HG03575 (cell line): ENCODE results near the gene PIH1D1.

Experiments used
- ATAC-seq: cut with Tn5 transposase; IDR thresholded peaks from one replicate; pipeline ENCODE4 v1.9.1; 2021; ENCODE audit not compliant: unreplicated experiment, insufficient number of reproducible peaks, low FRiP score; ENCODE audit errors: extremely low read depth

PIH1D1 gene

DNA sequence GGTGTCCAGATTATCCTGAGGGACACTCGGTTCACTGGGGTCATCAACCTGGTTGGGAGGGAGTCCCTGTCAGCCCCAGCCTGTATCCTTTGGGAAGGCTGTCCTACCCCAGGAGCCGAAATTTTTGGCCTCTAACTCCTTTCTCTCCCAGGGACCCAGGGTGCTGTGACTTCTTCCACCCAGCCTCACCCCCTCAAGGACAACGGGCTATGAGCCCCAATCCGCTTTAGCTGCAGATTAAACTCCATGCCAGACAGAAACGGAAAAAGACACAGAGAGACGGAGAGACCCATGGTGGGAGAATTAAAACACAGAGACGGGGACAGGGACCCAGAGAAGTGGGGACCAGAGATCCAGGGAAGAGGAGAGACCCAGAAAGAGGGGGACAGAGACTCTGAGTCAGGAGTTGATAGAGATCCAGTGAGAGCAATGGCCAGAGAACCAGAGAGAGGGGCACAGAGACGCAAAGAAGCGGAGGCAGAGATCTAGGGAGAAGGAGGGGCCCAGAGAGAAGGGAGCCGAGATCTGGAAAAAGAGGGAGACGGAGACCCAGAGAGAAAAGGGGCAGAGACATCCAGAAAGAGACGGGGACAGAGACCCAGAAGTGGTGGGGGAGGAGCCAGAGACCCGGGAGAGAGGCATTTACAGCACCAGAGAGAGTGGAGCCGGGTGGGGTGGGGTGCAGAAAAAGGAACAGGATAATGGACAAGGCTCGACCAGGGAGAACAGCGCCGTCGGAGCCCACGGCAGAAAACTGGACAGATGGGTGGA is 11.0 kb downstream of the PIH1D1 start:
- ATAC-seq = no peak

DNA sequence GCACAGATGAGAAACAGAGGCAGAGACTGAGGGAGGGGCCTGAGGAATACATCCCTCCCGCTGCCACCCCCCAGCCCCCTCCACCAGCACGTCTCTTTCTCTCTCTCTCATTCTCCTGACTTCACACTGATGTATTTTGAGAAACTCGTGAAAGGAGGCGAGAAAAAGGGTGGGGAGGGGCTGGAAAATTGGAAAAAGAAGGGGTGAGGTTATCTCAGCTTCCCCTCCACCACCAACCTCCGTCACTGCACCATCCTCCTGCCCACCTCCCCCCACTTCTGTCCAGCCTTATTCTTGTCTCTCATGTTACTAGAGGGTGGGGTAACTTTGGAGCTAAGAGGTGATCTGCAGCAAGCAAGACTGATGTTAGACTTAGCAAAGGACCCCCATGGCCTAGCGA is 11.8 kb downstream of the PIH1D1 start:
- ATAC-seq = no peak

DNA sequence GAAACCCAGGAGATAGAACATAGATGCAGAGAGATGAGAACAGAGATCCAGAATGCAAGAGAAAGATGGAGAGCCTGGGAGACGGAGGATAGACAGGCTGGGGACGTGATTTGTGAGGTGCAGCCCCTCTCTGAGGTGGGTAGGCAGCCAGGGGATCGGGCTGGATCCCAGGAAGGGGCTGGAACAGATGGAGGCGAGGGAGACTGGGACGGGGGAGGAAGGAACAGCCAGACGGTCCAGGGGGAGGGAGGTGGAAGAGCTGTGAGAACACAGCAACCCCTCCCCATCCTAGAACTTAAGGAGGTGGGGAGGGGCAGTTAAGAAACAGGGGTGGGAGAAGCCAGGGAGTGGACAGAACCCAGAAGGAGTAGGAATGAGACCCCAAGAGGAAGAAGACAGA is 13.4 kb downstream of the PIH1D1 start:
- ATAC-seq = no peak

DNA sequence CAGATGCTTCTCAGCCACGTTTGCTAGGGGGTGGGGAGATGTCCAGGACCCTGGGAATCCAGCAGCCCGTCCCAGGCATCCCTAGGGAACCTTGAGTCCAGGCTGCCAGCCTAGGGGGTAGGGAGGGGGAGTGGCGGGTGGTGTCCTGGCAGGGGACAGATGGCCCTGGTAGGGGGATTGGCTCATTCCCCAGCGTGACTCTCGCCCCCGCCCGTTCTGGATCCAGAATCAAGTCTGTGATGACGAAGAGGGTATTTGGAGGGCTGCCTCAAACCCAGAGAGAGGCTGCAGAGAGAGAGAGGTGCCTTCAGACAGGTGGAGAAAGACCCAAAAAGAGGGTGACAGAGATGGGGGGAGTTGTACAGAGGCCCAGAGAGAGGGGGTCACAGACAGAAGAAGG is 14.4 kb downstream of the PIH1D1 start:
- ATAC-seq = no peak

DNA sequence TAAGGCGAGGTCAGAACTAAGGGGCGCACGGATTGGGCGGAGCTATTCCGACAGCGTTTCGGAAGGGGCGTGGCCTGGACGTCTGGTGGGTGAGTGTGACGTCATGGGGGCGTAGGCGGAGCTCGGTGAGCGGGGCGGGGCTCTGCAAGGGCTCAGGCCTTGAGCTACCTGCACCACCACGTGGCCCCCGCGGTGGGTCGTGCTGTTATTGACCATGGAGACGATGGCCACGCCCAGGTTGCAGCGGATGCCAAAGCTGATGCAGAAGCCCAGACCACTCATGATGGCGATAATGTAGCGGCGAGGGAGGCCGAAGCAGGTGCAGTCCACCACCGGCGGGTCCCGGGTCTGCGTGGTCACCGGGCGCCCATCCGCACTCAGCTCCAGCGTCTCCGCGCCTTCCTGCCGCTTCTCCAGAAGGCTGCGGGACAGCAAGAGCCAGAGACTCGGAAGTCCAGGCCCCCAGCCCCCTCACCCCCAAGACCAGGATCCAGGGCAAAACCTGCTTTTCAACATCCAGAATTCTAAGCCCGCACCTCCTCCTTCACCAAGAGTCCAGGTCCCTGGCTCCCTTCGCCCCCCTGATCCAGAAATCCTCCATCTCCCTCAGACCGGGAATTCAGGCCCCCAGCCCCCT is 15.1 kb downstream of the PIH1D1 start:
- ATAC-seq = no peak

DNA sequence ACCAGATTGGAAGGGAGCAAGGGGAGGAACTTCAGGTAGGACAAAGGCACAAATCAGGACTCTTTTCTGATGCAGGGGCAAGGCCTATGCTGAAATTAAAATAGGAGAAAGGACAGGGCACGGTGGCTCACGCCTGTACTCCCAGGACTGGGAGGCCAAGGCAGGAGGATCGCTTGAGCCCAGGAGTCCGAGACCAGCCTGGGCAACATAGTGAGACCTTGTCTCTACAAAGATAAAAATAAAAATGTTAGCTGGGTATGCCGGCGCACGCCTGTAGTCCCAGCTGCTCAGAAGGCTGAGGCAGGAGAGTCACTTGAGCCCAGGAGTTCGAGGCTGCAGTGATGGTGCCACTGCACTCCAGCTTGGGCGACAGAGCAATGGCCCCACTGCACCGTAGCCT is 15.9 kb downstream of the PIH1D1 start:
- ATAC-seq = no peak

DNA sequence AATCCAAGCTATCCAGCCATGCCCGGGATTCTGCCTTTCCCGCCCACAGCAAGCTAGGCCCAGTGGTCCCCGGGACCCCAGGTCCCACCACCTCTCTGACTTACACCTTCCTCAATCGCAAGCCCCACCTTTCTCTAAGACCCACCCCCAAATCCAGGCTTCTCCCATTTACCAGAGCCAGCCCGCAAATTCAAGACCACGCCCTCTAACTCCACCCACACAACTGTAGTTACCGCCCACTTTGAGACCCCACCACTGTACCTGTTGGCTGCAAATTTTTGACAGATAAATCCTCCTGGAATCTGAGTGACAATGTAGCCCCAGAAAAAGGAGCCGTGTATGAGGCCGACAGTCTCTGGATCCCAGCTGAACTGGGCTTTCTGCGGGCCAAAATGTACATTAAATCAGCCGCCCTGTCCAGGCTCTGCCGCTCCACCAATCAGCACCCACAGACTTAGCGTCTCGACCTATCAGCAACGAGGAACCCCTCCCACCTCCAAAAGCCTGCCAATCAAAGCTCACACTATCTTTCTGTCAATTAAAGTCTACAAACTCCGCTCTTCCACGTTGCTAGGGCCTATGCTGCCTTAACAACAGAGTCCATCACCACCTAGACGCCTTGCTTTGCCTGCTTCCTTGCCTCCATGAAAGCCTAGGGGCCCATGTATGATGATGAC is 16.6 kb downstream of the PIH1D1 start:
- no peak for ATAC-seq

DNA sequence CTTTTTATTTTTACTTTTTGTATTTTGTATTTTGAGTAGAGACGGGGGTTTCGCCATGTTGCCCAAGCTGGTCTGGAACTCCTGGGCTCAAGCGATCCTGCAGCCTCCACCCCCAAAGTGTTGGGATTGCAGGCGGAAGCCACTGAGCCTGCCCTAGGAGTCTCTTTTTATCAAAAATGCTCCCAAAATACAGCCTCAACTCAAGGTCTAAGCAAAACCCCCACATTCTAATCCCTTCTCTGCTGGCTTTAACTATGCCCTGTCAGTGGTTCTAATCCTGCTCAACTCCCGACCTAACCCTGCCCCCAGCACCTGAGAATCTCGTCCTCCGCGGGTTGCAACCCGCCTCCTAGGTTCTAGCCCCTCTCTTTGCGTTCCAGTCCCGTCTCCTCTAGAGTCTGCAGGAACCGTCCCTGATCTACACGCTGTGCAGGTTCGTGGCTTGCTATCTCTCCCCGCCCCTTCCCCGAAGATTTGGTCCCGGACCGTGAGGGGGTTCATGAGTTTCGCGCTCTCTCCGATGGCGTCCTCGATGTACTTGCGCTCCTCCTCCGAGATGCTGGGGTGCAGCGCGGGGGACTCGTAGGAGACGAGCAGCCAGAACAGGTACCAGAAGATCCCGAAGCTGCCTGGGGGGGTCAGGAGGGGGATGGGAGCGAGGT is 18.2 kb downstream of the PIH1D1 start:
- ATAC-seq = no peak

DNA sequence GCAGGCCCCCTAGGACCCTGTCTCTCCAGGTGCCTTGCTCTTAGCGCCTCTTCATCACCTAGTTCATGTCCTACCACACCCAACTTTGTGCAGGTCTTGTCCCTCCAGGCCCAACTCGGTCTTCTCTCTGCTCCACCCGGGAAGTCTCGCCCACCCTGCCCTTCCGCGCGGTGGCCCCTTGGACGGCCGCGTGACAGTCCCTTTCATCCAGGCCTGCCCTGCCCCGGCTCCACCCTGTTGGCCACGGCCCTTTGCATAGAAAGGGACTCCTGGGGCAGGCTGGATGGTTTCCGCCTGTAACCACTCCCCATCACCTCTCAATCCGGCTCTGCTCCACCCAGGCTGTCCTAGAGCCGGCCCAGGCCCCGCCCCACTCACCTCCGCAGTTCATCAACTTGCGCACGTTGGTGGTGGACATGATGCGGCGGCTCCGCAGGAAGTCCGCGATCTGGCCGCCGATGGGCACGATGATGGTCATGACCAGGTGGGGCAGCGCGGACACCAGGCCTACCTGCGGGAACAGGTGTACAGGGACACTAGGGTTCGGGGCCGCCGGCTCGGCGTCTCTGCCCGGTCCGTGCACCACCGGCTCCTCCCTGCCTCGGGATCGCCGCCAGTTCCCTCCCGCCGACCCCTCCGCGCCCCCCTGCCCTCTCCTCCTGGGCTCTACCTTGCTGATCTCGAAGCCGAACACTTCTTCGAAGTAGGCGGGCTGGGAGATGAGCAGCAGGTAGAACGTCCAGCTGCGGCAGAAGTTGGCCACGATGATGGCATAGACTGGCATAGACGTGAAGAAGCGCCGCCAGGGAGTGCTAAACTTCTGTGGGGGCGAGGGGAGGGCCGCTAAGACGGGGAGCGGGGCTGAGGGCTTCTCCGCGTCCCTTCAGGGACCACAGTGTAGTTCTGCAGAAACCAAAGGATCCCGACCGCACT is 19.2 kb downstream of the PIH1D1 start:
- ATAC-seq = no peak

DNA sequence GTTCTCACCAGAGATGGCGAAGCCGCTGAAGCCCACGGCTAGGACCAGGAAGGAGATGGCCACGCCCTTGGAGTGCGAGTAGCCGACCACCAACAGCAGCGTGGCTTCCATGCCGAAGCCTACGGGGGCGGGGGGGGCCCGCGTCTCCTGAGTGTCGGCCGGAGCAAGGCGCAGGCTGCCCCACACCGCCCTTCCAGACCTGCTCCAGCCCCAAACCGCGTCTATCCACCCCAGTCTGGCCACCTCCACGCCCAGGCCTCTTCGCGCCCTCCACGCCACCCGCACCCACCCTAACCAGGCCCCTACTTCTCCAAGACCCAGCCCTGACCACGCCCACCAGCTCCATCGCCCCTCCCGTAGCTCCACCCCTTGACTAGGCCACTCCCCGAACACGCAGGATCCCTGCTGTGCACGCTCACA is 20.3 kb downstream of the PIH1D1 start:
- ATAC-seq = no peak

DNA sequence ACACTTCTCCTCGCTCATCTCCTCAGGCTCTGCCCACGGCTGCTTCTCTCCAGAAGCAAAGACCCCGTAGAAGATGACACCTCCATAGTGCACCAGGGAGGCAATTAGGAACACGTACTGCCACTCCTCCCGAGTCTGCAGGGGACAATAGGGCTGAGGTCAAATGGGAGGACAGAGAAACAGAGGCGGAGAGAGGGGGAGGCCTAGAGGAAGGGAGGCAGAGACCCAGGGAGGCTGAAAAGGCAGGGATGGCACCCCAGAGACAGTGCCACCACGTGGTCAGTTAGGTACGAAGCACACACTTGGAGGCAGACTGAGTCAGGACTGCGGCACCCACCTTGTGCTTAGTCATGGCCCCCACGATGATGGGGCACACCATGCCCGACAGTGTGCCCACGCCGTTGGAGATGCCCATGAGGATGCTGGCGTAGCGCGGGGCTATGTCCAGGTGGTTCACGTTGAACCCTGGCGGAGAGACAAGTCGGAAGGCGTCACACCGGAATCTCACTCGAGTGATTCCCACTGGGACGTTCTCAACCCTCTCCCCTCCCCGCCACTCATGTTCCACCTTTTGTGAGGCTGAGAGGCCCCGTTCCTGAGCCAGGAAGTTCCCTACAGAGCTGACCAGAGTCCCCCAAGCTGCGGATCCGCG is 20.8 kb downstream of the PIH1D1 start:
- ATAC-seq = no peak

DNA sequence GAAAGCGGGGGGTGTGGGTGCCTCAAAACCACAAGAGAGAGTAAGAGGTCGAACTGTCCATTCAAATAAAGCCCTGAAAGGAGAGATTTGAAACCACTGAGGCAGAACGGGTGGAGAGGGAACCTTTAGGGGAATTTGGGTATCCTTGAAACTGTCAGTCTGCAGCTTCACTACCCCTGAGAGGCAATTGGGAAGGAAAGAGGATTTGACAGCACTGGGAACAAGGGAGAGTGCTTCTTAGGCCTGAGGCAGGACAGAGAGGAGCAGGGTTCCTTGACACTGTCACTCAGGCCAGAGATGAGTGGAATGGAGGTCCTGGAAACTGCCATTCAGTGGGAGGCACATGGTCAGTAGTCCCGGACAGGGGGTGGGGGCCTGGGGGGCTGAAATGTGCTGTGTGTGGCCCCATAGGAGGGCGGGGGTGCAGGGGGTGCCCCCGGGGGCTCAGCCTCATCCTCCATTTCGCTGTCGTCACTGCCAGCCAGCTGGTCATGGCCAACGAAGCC is 21.4 kb downstream of the PIH1D1 start:
- no peak for ATAC-seq

DNA sequence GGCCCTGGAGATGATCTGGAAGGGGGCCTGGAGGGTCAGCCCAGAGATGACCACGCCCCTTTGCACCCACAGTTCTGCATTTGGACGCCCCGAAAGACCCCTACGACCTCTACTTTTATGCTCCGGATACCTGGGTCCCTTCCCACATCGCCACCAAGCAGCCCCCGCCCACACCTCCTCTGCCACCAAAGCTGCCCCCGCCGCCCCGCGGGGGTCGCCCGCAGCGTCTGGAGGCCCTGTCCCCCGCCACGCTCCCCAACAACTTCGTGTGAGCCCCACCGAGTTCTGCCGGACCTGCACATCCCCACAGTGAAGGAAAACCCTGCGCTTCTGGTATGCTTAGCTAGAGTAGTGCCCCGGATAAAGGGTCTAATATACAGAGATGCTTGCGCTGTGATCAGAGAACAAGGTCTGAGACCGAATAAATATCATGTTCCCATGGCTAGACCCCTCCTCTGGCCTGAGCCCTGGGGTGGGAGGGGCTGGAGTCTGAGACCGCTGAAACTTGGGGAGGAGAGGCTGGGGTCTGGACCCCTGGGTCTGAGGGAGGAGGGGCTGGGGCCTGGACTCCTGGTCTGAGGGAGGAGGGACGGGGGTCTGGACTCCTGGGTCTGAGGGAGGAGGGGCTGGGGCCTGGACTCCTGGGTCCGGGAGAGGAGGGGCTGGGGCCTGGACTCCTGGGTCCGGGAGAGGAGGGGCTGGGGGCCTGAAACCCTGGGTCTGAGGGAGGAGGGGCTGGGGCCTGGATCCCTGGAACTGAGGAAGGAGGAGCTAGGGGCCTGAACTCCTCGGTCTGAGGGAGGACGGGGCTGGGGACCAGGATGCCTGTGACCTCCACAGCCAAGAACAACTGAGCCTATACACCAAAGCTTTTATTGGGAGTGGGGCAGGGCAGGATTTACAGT is 22.8 kb downstream of the PIH1D1 start:
- no peak for ATAC-seq

DNA sequence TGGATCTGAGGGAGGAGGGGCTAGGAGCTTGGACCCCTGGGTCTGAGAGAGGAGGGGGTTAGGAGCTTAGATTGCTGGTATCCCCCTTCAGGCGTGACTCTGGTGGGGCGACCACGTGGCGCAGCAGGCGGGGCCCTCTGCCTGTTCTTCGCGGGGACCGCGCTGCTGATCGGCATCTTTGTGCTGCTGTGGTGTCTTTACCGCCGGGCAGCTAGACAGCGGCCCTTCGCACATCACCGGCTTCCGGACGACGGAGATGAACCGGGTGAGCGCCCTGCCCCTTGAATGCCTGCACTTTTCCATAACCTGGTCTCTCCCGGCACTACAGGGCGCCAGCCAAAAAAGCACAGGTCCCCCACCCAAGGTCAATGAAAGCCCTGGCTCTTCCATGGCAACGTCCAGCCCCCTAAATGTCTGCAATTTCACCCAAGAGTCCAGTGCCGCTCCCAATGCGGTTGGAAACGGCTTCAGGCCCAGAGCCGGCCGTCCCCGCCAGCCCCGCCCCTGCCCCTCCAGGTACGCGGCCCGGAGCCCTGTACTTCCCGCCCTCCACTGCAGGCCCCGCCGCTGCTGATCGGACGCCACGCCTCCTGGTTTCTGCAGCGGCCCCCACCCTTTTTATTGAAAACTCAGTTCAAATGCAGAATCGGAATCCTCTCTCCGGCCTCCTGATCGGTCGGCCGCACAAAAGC is 23.6 kb downstream of the PIH1D1 start:
- no peak for ATAC-seq

DNA sequence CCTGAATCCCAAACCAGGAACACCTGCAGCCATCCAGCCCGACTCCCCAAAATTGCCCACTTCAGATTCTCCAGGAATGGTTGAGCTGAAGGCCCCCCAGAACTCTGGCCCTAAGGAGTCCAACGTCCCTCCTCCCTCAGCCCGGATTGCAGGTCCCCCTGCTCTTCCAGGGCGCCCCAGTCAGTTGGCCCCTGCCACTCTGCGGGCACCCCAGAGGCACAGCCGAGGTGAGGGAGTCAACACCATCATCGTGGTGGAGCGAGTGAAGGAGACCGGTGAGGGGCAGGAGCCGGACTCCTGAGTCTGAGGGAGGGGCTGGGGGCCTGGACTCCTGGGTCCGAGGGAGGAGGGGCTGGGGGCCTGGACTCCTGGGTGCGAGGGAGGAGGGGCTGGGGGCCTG is 24.3 kb downstream of the PIH1D1 start:
- no peak for ATAC-seq

DNA sequence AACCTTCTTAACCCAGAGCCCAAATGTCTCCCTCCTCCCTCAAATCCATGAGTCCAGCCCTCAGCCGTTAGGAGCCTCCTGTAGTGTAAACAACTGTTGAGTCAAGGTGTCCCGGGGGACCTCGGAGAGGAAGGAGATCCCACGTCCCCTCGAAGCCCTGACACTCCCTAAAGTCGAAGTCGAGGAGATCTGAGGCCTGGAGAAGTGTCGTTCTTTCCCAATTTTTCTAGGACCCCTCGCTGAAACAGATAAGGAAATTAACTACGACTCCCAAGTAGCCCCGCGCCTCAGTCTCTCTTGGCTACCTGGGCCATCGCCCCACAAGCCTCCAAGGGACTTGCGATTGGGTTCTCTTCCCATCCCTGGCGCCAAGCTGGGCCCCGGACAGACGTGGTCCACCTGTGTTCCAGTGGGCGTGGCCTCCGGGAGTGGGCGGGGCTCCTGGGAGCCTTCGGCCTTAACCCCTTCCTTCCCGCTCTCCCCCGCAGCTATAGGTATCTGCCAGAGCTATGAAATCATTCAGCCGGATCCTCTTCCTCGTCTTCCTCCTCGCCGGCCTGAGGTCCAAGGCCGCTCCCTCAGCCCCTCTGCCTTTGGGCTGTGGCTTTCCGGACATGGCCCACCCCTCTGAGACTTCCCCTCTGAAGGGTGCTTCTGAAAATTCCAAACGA is 25.6 kb downstream of the PIH1D1 start:
- ATAC-seq = no peak
